Naive B cell (primary cell): ENCODE results near the gene CLDN6. TPM values are rescaled to one million over a fixed set of nuclear protein-coding genes. Genes with fewer than 3 reads are reported as not detected.
A peak's percentile ranks its signal among the peaks of the same experiment; 100 is the strongest.

ENCODE experiments used
- ATAC-seq, 2 donors: fragments of 150-1000 bp; cut with Tn5 transposase; 2 replicates each; pipeline ENCODE4 v1.10.0; 2021; ENCODE audit warnings: low read depth in 2 of 2, mild to moderate bottlenecking in 2 of 2, moderate library complexity in 2 of 2
- DNase-seq: peaks from one replicate; pipeline ENCODE4 v3.0.0; 2022
- H3K27ac Mint-ChIP-seq, 6 donors: one replicate each; pipeline ENCODE4 v1.8.0; 2020 to 2022; ENCODE audit warnings: mild to moderate bottlenecking in 6 of 6, mixed read lengths in 6 of 6, moderate library complexity in 5 of 6, inconsistent platforms in 2 of 6
- H3K27me3 Mint-ChIP-seq, 3 donors: one replicate each; pipeline ENCODE4 v1.8.0; 2021 to 2022; ENCODE audit warnings: mixed read lengths in 3 of 3, mild to moderate bottlenecking in 1 of 3
- H3K36me3 Mint-ChIP-seq, 2 donors: one replicate each; pipeline ENCODE4 v1.8.0; 2020 to 2022; ENCODE audit warnings: mixed read lengths in 2 of 2, inconsistent platforms in 1 of 2, mild to moderate bottlenecking in 1 of 2
- H3K4me1 Mint-ChIP-seq, 3 donors: one replicate each; pipeline ENCODE4 v1.8.0; 2020 to 2022; ENCODE audit warnings: mixed read lengths in 3 of 3, inconsistent platforms in 1 of 3, mild to moderate bottlenecking in 1 of 3, moderate library complexity in 1 of 3
- H3K4me3 Mint-ChIP-seq, 8 donors: one replicate each; pipeline ENCODE4 v1.8.0; 2020 to 2022; ENCODE audit warnings: mild to moderate bottlenecking in 8 of 8, mixed read lengths in 8 of 8, moderate library complexity in 8 of 8, inconsistent platforms in 2 of 8
- H3K9me3 Mint-ChIP-seq, 7 donors: one replicate each; pipeline ENCODE4 v1.8.0; 2020 to 2022; ENCODE audit warnings: mixed read lengths in 7 of 7, mild to moderate bottlenecking in 5 of 7, inconsistent platforms in 2 of 7, moderate library complexity in 1 of 7
- polyA plus RNA-seq, 6 donors: library from polyadenylated mRNA; unstranded; fragments of 300-500 nt; fragmentation: Illumina TruSeq; gene quantifications; one replicate each; pipeline ENCODE4 v1.2.3, GENCODE V29; 2021; ENCODE audit warnings: low read depth in 6 of 6

Gene CLDN6
- polyA plus RNA-seq, 6 donors from 2014 or later = not detected

DNA sequence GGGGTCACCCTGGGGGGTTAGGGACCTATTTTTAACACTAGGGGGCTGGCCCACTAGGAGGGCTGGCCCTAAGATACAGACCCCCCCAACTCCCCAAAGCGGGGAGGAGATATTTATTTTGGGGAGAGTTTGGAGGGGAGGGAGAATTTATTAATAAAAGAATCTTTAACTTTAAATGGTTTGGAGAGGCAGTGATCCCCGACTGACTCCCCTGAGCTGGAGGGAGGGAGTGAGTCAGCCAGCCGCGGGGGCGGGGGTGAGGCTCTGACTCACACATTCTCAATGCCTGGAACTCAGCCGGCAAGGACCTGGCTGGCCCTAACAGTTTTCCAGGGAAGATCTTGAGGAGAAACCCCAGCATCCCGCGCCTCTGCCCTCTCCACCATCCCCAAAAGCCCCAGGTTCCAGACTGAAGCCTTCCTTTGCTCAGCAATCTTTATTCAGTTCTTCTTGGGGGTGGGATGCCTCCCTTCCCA, 4.3 kb upstream of the CLDN6 start:
- H3K9me3 Mint-ChIP-seq = peaks cover 0 to 4% (median 0%) of the 10 kb centered on the region in 7 donors
- no peaks in the 10 kb centered on the region for H3K36me3 Mint-ChIP-seq
- H3K4me1 Mint-ChIP-seq = peaks cover 36 to 55% (median 54%) of the 10 kb centered on the region in 3 donors
- ATAC-seq = no peak
- H3K4me3 Mint-ChIP-seq = peak overlapping the region; percentile 35 to 97 (median 88)
- no peak for DNase-seq
- peak overlapping the region in 1 of 6 donors; percentile 43 for H3K27ac Mint-ChIP-seq
- H3K27me3 Mint-ChIP-seq = peaks cover 0 to 7% (median 0%) of the 10 kb centered on the region in 3 donors

DNA sequence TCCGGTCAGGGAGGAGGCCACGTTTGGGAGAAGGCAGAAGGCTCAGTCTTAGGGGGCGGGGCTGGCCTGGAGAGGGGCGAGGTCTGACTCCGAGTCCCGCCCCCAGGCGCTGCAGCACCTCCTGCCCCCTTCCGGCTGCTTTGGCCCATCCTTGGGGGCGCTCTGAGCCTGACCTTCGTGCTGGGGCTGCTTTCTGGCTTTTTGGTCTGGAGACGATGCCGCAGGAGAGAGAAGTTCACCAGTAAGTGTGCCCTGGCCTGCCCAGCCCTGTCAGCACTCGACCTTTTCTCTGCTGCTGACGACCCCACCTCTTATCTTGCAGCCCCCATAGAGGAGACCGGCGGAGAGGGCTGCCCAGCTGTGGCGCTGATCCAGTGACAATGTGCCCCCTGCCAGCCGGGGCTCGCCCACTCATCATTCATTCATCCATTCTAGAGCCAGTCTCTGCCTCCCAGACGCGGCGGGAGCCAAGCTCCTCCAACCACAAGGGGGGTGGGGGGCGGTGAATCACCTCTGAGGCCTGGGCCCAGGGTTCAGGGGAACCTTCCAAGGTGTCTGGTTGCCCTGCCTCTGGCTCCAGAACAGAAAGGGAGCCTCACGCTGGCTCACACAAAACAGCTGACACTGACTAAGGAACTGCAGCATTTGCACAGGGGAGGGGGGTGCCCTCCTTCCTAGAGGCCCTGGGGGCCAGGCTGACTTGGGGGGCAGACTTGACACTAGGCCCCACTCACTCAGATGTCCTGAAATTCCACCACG, 3.6 kb upstream of the CLDN6 start:
- H3K4me1 Mint-ChIP-seq = peaks cover 36 to 55% (median 54%) of the 10 kb centered on the region in 3 donors
- ATAC-seq (peak; percentile 22 to 23), DNase-seq (peak; percentile 66)
- H3K36me3 Mint-ChIP-seq = no peaks in the 10 kb centered on the region
- peaks cover 0 to 12% (median 0%) of the 10 kb centered on the region in 3 donors for H3K27me3 Mint-ChIP-seq
- peak overlapping the region; percentile 77 to 97 (median 90) for H3K4me3 Mint-ChIP-seq
- H3K27ac Mint-ChIP-seq = peak overlapping the region in 5 of 6 donors; percentile 28 to 78 (median 56)
- H3K9me3 Mint-ChIP-seq = peaks cover 0 to 4% (median 0%) of the 10 kb centered on the region in 7 donors

DNA sequence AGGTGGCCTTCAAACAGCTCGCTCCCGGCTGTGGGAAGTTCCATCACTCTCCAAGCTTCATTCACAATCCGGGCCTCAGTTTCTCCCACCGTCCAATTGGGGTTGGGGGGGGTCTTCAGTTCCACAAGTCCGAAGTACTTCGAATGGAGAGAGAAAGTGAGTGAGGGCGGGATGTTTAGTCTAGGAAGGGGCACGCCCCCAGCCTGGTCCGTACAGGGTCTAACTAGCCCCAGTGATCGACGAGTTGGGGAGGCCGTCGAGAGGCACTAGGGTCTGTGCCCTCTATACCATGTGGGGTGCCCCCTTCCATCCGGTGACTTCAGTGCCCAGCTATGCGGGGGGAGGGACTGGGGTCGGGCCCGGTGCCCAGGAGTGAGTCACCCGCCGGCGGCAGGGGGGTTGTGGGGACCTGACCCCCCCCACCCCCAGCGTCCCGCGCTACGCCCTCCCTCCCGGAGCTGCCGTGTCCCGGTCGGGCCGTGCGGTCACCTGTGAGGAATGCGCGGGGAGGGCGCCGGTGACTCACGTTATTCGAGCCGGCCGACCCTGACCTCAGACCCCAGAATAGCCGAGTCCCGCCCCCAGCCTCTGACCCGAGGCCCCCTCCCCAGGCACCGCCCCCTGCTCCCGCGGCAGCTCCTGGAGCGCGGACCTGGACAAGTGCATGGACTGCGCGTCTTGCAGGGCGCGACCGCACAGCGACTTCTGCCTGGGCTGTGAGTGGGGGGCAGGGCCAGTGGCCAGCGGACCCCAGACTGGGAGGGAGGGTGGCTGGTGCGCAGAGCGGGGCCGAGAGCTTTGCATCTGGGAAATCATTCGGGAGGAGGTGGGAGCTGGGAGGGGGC, 2.8 kb upstream of the CLDN6 start:
- H3K4me3 Mint-ChIP-seq = peak overlapping the region; percentile 82 to 95 (median 88)
- peaks cover 36 to 55% (median 54%) of the 10 kb centered on the region in 3 donors for H3K4me1 Mint-ChIP-seq
- H3K36me3 Mint-ChIP-seq = no peaks in the 10 kb centered on the region
- H3K27ac Mint-ChIP-seq = peak overlapping the region in 5 of 6 donors; percentile 28 to 87 (median 70)
- peaks cover 0 to 18% (median 4%) of the 10 kb centered on the region in 3 donors for H3K27me3 Mint-ChIP-seq
- DNase-seq (no peak), ATAC-seq (no peak)
- peaks cover 0 to 4% (median 0%) of the 10 kb centered on the region in 7 donors for H3K9me3 Mint-ChIP-seq

DNA sequence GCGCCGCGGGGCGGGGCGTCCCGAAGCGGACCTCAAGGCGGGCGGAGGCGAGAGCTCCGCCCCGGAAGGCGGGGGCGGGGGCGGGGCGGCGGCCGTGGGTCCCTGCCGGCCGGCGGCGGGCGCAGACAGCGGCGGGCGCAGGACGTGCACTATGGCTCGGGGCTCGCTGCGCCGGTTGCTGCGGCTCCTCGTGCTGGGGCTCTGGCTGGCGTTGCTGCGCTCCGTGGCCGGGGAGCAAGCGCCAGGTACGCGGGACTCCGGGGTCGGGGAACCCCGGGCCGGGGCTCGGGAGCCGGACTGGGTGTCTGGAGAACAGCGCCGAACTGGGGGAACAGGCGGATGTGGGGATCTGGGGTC, 2.2 kb upstream of the CLDN6 start, which contains the start of gene TNFRSF12A:
Gene TNFRSF12A, plus strand, starts transcription at position 122 of the 357 bp plus-strand sequence. Its CDS starts 30 bp downstream, at position 152.
- Mint-ChIP-seq H3K4me1 (peaks cover 36 to 54% (median 54%) of the 10 kb centered on the region in 3 donors), H3K4me3 (peak within 1 kb of the TSS; percentile 82 to 95 (median 88)), H3K27me3 (peaks cover 0 to 18% (median 4%) of the 10 kb centered on the region in 3 donors), H3K27ac (peak within 1 kb of the TSS; percentile 59 to 87 (median 84)), H3K9me3 (peaks cover 0 to 4% (median 0%) of the 10 kb centered on the region in 7 donors), H3K36me3 (no peaks in the 10 kb centered on the region)
- DNase-seq (peak; percentile 67), ATAC-seq (peak; percentile 17 to 23)

DNA sequence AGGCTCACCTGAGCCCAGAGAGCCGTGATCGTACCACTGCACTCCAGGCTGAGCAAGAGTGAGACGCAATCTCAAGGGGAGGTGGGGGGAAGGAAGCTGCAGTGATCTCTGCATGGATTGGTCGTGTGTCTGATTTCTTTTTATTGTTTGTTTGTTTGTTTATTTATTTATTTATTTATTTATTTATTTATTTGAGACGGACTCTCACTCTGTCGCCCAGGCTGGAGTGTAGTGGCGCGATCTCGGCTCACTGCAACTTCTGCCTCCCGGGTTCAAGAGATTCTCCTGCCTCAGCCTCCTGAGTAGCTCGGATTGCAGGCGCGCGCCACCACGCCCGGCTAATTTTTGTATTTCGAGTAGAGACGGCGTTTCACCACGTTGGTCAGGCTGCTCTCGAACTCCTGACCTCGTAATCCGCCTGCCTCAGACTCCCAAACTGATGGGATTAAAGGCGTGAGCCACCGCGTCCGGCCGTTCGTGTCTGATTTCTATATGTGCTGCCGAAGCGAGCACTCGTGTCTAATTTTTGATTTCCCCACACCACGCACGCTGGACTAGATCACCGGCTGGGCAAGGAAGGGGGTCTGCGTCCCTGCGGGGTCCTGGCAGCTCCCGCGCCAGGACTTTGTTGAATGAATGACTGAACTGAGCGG, 1.7 kb upstream of the CLDN6 start:
- H3K27me3 Mint-ChIP-seq = peaks cover 1 to 22% (median 8%) of the 10 kb centered on the region in 3 donors
- H3K4me1 Mint-ChIP-seq = peaks cover 36 to 54% (median 50%) of the 10 kb centered on the region in 3 donors
- peak overlapping the region; percentile 67 to 94 (median 87) for H3K4me3 Mint-ChIP-seq
- DNase-seq (no peak), ATAC-seq (no peak)
- H3K9me3 Mint-ChIP-seq = peaks cover 0 to 4% (median 0%) of the 10 kb centered on the region in 7 donors
- H3K36me3 Mint-ChIP-seq = no peaks in the 10 kb centered on the region
- H3K27ac Mint-ChIP-seq = peak overlapping the region in 4 of 6 donors; percentile 59 to 85 (median 72)

DNA sequence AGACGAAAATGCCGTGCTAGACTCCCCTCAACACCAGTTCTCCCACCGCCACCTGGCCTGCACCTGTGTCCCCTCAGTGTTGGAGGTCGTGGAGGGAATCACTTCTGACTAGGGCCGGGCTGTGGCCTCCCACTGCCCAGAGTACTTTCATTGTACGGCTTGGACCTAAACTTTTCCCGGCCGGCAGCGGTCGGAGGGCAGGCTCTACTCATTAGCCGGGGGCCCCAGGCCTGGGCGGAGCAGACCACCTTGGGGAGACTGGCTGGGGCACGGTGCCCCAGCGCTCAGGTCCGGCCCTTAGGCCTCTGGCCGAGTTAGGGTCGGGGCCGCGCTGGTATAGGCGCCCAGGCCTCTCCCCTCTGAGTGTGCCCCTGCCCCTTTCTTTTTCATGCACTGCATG, 639 bp downstream of the CLDN6 start:
- Mint-ChIP-seq H3K9me3 (peaks cover 0 to 4% (median 0%) of the 10 kb centered on the region in 7 donors), H3K27ac (no peak overlapping the region), H3K36me3 (no peaks in the 10 kb centered on the region), H3K4me1 (peaks cover 22 to 40% (median 28%) of the 10 kb centered on the region in 3 donors), H3K4me3 (no peak overlapping the region), H3K27me3 (peaks cover 8 to 45% (median 17%) of the 10 kb centered on the region in 3 donors)
- no peak for DNase-seq
- ATAC-seq = no peak

DNA sequence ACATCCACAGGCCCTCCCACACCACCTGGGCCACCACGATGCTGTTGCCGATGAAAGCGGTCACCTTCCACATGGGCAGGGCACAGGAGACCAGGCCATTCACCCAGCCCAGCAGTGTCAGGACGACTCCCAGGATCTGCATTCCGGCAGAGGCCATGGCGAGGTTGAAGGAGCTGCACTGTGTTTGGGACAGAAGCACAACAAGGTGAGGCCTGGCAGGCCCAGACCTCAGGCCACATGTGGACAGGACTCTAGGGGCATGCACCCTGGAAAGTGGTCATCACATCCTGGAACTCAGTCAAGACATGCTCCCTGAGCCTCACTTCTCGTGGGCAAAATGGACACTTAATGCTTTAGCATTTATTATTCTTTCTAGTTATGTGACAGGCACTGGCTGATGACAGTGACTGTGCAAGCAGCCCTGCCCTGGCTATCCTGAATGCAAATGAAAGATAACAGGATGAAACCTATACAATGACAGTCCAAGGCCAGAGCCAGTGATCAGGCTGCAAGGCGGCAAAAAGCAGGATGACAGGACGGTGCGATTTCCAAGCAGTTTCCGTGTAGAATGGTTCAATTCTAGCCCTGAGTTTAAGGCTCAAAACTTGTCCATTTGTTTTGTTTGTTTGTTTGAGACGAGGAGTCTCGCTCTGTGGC, 2.0 kb downstream of the CLDN6 start:
- Mint-ChIP-seq H3K4me3 (peak overlapping the region in 1 of 8 donors; percentile 41), H3K36me3 (no peaks in the 10 kb centered on the region), H3K27ac (peak overlapping the region in 1 of 6 donors; percentile 84), H3K4me1 (peaks cover 14 to 31% (median 16%) of the 10 kb centered on the region in 3 donors), H3K27me3 (peaks cover 8 to 55% (median 20%) of the 10 kb centered on the region in 3 donors), H3K9me3 (peaks cover 0 to 4% (median 0%) of the 10 kb centered on the region in 7 donors)
- DNase-seq = no peak
- no peak for ATAC-seq

DNA sequence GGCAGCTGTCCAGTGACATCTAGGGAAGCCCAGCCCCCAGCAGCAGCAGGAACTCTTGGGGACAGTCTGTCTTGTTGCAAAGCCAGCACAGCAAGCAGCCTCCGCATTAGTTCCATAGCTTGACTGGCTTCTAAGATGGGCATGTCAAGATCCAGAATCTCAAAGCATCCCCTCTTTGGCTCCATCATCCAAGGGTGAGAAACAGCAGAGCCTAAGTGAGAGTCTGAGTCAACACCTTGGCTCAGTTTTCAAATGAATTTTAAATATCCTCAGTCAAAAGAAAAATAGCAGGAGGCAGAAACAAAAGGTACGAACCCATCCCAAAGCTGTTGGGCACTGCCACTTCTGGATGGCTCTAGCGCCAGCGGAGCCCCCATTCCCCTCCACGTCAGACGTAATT, 3.0 kb downstream of the CLDN6 start:
- H3K36me3 Mint-ChIP-seq = no peaks in the 10 kb centered on the region
- no peak for DNase-seq
- H3K4me1 Mint-ChIP-seq = peaks cover 11 to 23% (median 11%) of the 10 kb centered on the region in 3 donors
- peak overlapping the region in 2 of 6 donors; percentile 42 to 55 for H3K27ac Mint-ChIP-seq
- peak overlapping the region in 1 of 8 donors; percentile 52 for H3K4me3 Mint-ChIP-seq
- H3K9me3 Mint-ChIP-seq = peaks cover 0 to 4% (median 0%) of the 10 kb centered on the region in 7 donors
- peaks cover 8 to 55% (median 20%) of the 10 kb centered on the region in 3 donors for H3K27me3 Mint-ChIP-seq
- ATAC-seq = no peak

DNA sequence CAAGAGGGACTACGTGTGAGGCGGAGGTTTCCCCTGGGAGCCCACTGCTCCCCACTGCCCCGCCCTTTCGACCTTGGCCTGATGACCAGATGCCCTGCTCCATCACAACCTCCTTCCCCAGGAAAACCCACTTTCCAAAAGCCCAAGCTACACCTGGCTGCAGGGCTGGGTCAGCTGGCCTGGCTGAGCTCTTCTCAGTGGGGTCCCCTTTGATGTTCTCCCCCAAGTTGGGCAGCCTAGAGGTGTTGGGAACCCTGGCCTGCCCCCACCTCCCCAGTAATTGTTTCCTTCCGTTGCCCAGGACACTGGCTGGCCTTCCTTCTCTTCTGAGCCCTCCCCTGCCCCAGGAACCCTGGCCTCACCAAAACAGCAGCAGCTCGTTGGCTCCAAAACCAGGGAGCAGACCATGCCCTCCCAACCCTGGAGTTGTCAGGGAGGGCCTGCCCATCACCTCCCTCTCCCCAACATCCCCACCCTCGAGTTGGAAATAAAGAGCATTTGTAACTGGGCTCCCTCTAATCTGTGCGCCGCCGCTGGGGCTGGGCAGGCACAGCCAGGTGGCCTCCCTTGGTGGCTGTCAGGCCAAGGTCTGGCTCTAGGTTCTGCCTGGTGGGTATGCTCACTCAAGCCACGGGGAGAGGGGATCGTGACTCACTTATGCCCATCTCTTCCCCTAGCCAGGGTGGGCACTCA, 3.8 kb downstream of the CLDN6 start:
- DNase-seq (no peak), ATAC-seq (no peak)
- Mint-ChIP-seq H3K36me3 (no peaks in the 10 kb centered on the region), H3K27me3 (peaks cover 8 to 55% (median 20%) of the 10 kb centered on the region in 3 donors), H3K27ac (peak overlapping the region in 1 of 6 donors; percentile 80), H3K9me3 (peaks cover 0 to 4% (median 0%) of the 10 kb centered on the region in 7 donors), H3K4me1 (peaks cover 4 to 15% (median 6%) of the 10 kb centered on the region in 3 donors), H3K4me3 (peak overlapping the region in 1 of 8 donors; percentile 54)

DNA sequence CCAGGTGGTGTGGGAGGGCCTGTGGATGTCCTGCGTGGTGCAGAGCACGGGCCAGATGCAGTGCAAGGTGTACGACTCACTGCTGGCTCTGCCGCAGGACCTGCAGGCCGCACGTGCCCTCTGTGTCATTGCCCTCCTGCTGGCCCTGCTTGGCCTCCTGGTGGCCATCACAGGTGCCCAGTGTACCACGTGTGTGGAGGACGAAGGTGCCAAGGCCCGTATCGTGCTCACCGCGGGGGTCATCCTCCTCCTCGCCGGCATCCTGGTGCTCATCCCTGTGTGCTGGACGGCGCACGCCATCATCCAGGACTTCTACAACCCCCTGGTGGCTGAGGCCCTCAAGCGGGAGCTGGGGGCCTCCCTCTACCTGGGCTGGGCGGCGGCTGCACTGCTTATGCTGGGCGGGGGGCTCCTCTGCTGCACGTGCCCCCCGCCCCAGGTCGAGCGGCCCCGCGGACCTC, 4.5 kb downstream of the CLDN6 start:
- ATAC-seq (no peak), DNase-seq (no peak)
- no peaks in the 10 kb centered on the region for H3K36me3 Mint-ChIP-seq
- no peak overlapping the region for H3K27ac Mint-ChIP-seq
- peaks cover 8 to 58% (median 20%) of the 10 kb centered on the region in 3 donors for H3K27me3 Mint-ChIP-seq
- H3K9me3 Mint-ChIP-seq = peaks cover 0 to under 1% (median 0%) of the 10 kb centered on the region in 7 donors
- H3K4me3 Mint-ChIP-seq = no peak overlapping the region
- H3K4me1 Mint-ChIP-seq = peaks cover 7 to 15% (median 7%) of the 10 kb centered on the region in 3 donors

DNA sequence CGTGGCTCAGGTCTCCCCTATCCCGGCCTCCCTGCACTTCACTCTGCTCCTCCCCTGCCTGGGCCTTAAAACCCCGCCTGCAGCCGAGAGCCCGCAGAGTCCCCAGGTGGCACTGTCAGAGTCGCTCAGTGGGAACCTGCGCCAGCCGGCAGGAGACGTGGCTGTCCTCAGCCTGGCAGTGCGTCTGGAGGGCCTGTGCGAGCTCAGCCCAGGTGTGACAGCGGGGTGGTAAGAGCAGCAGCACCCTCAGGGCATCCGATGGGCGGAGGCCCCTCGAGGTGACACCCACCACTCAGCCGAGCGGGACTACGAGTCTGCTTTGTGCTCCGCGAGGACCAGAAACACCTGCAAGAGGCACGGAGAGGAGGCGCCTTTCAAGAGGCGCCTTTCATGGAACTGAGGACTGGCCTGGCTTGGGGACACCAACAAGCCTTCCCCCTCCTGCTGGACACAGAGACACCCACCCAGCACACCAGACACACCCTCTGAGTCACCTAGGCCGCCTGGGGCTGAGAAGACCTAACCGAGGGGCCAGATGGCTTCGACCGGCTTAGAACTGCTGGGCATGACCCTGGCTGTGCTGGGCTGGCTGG, 5.1 kb downstream of the CLDN6 start, which contains the start of gene CLDN9:
Gene CLDN9, plus strand, starts transcription at position 96 of the 593 bp plus-strand sequence. Its CDS starts 440 bp downstream, at position 536.
- peak; percentile 50 to 74 for ATAC-seq
- peak within 1 kb of the TSS in 1 of 8 donors; percentile 72 for H3K4me3 Mint-ChIP-seq

More for the DNA sequence above, 5.1 kb downstream of the CLDN6 start, which contains the start of gene CLDN9:
- Mint-ChIP-seq H3K9me3 (no peaks in the 10 kb centered on the region), H3K36me3 (no peaks in the 10 kb centered on the region), H3K27ac (no peak within 1 kb of the TSS), H3K4me1 (peaks cover 10 to 18% (median 13%) of the 10 kb centered on the region in 3 donors), H3K27me3 (peaks cover 11 to 58% (median 20%) of the 10 kb centered on the region in 3 donors)
- no peak for DNase-seq
